ENCODE measurements around the gene RAPGEF4.

GRCh38 chr2:172893111-172893510 lies 157.5 kb downstream of the RAPGEF4 start:
- TF ChIP-seq CTCF (IDR thresholded peaks at IDR 0.05) (no peak), POLR2A (IDR thresholded peaks at IDR 0.05) (no peak)
